HCEC 1CT (cell line): Measurements from ENCODE around the gene CKB.

ENCODE experiments used
- DNase-seq: peaks from one replicate; pipeline ENCODE4 v3.0.0-alpha.2; 2017

CKB gene

GRCh38 chr14:103483600-103483999 lies 39.0 kb downstream of the CKB start:
- DNase-seq, result peak; percentile 88

GRCh38 chr14:103480595-103480994 lies 42.0 kb downstream of the CKB start:
- DNase-seq, result no peak

DNA sequence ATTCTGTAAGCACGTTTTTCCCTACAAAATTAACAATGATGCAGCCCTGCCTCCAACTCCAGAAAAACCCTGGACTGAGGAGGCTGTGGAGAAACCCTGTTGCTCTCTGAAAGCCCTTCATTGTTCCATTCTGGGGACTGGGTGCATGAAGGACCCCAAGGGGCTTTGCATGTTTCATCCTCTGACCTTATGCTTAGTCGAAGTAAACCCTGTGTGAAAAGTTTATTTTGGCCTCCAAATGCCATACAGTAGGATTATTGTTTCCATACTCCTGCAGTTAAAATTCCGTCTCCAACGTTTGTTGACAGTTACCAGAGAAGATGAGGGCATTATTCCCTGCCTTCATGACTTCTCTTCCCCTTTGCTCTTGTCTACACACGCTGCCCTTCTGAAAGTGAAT lies 46.0 kb downstream of the CKB start:
- no peak for DNase-seq

DNA sequence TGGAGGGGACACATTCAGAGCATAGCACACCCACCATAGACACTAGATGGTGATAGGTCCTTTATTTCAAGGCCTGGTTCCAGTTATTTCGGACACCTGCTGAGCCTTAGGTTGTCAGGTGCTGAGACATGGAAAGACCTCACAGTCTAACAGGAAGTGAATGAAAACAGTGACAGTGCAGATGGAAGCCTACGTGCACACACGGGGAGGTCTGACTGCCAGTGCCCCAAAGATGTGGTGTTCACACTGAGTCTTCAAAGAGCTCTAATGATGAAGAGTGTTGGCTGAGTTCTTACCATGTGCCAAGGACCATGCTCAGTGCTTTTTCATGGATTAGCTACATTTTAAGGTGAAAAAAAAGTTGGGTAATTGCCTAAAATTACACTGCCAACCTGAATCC lies 46.6 kb downstream of the CKB start:
- no peak for DNase-seq

- no peak for DNase-seq
These were observed 47.7 kb downstream of the CKB start for GRCh38 chr14:103474893-103475292.

- DNase-seq, result no peak
These were observed 49.7 kb downstream of the CKB start for GRCh38 chr14:103472939-103473338.
